ENCODE results near the gene ERBIN. TPM values are rescaled to one million over a fixed set of nuclear protein-coding genes. Genes with fewer than 3 reads are reported as not detected.

Gene ERBIN
- total RNA-seq, 1 experiment from 2014 or later = 47.2 TPM

GRCh38 chr5:65924366-65925043, 1.9 kb upstream of the ERBIN start:
- POLR2A ChIA-PET = interaction anchor here (0.7 kb wide), 2 partner anchors 10 kb away, joined by 4 read pairs; no protein-coding TSS in a partner anchor
- no peaks in the 10 kb centered on the region for H3K9me3 Mint-ChIP-seq (ENCODE audit: unreplicated experiment)
- intact Hi-C loops (cut with micrococcal nuclease; ENCODE audit: unreplicated experiment) = loop anchor here (1.0 kb wide), 1 partner anchor 182 kb away; no protein-coding TSS in a partner anchor

GRCh38 chr5:65925044-65925600, 1.3 kb upstream of the ERBIN start:
- CTCF ChIA-PET = no interaction called here
- H3K9me3 Mint-ChIP-seq (ENCODE audit: unreplicated experiment) = no peaks in the 10 kb centered on the region
- Histone ChIP-seq H3K27me3 (replicated peaks; ENCODE audit: control insufficient read depth, insufficient read depth, low read length) (no peaks in the 10 kb centered on the region), H3K4me3 (ENCODE audit: low read depth, low read length) (peak overlapping the region; percentile 78), H3K9me3 (no peaks in the 10 kb centered on the region), H3K4me1 (peaks cover 47% of the 10 kb centered on the region), H3K36me3 (ENCODE audit: control insufficient read depth, insufficient read depth, low read length) (no peaks in the 10 kb centered on the region)
- POLR2A ChIA-PET = interaction anchor here (0.7 to 1.1 kb wide), 3 partner anchors 10 to 219 kb away, joined by 3 to 5 read pairs (median 4); partner anchors contain the start of gene SREK1
- intact Hi-C loops (cut with micrococcal nuclease; ENCODE audit: unreplicated experiment) = loop anchor here (1.0 kb wide), 1 partner anchor 183 kb away; no protein-coding TSS in a partner anchor
- peak; percentile 67 to 70 for DNase-seq
- peak overlapping the region; percentile 97 for H3K27ac Mint-ChIP-seq (ENCODE audit: unreplicated experiment)
- peaks cover 25% of the 10 kb centered on the region for H3K36me3 Mint-ChIP-seq (ENCODE audit: insufficient read depth, unreplicated experiment)
- TF ChIP-seq CTCF (IDR thresholded peaks at IDR 0.05; ENCODE audit: insufficient read depth in 1 of 2, low read depth in 1 of 2, low read length in 1 of 2, severe bottlenecking in 1 of 2, unreplicated experiment in 1 of 2) = no peak
- no TSS peak for BruUV-seq (replicated peaks)
- peaks cover 26% of the 10 kb centered on the region for H3K4me1 Mint-ChIP-seq (ENCODE audit: low read depth, unreplicated experiment)
- H3K4me3 Mint-ChIP-seq (ENCODE audit: unreplicated experiment) = peak overlapping the region; percentile 84
- H3K27me3 Mint-ChIP-seq (ENCODE audit: insufficient read depth, unreplicated experiment) = no peaks in the 10 kb centered on the region

More at GRCh38 chr5:65924366-65925043, 1.9 kb upstream of the ERBIN start:
- H3K4me1 Mint-ChIP-seq (ENCODE audit: low read depth, unreplicated experiment) = peaks cover 26% of the 10 kb centered on the region
- no peaks in the 10 kb centered on the region for H3K27me3 ChIP-seq (replicated peaks; ENCODE audit: control insufficient read depth, insufficient read depth, low read length)
- TSS peak; percentile 70 for BruUV-seq (replicated peaks)
- H3K4me3 Mint-ChIP-seq (ENCODE audit: unreplicated experiment) = peak overlapping the region; percentile 84
- TF ChIP-seq CTCF (IDR thresholded peaks at IDR 0.05; ENCODE audit: insufficient read depth in 1 of 2, low read depth in 1 of 2, low read length in 1 of 2, severe bottlenecking in 1 of 2, unreplicated experiment in 1 of 2) = no peak
- H3K27me3 Mint-ChIP-seq (ENCODE audit: insufficient read depth, unreplicated experiment) = no peaks in the 10 kb centered on the region
- H3K9me3 ChIP-seq = no peaks in the 10 kb centered on the region
- H3K27ac Mint-ChIP-seq (ENCODE audit: unreplicated experiment) = peak overlapping the region; percentile 97
- peaks cover 20% of the 10 kb centered on the region for H3K36me3 Mint-ChIP-seq (ENCODE audit: insufficient read depth, unreplicated experiment)
- H3K36me3 ChIP-seq (ENCODE audit: control insufficient read depth, insufficient read depth, low read length) = no peaks in the 10 kb centered on the region
- no peak for DNase-seq
- peak overlapping the region; percentile 78 for H3K4me3 ChIP-seq (ENCODE audit: low read depth, low read length)
- CTCF ChIA-PET = no interaction called here
- peaks cover 47% of the 10 kb centered on the region for H3K4me1 ChIP-seq

- peaks cover 31% of the 10 kb centered on the region for H3K36me3 Mint-ChIP-seq (ENCODE audit: insufficient read depth, unreplicated experiment)
- H3K27ac Mint-ChIP-seq (ENCODE audit: unreplicated experiment) = peak overlapping the region; percentile 97
- intact Hi-C loops (cut with micrococcal nuclease; ENCODE audit: unreplicated experiment) = loop anchor here (1.0 to 2.0 kb wide), 3 partner anchors 183 to 219 kb away; partner anchors contain the start of gene SREK1
- peak; percentile 21 to 47 for TF ChIP-seq CTCF (IDR thresholded peaks at IDR 0.05; ENCODE audit: insufficient read depth in 1 of 2, low read depth in 1 of 2, low read length in 1 of 2, severe bottlenecking in 1 of 2, unreplicated experiment in 1 of 2)
- no peaks in the 10 kb centered on the region for H3K27me3 ChIP-seq (replicated peaks; ENCODE audit: control insufficient read depth, insufficient read depth, low read length)
- peaks cover 31% of the 10 kb centered on the region for H3K4me1 Mint-ChIP-seq (ENCODE audit: low read depth, unreplicated experiment)
- H3K27me3 Mint-ChIP-seq (ENCODE audit: insufficient read depth, unreplicated experiment) = no peaks in the 10 kb centered on the region
- no peaks in the 10 kb centered on the region for H3K9me3 Mint-ChIP-seq (ENCODE audit: unreplicated experiment)
- H3K4me1 ChIP-seq = peaks cover 43% of the 10 kb centered on the region
- peak overlapping the region; percentile 98 for H3K4me3 ChIP-seq (ENCODE audit: low read depth, low read length)
- DNase-seq = peak; percentile 91 to 92
- CTCF ChIA-PET = no interaction called here
- no peaks in the 10 kb centered on the region for H3K9me3 ChIP-seq
- no TSS peak for BruUV-seq (replicated peaks)
- POLR2A ChIA-PET = interaction anchor here (0.7 to 1.1 kb wide), 4 partner anchors 28 to 246 kb away, joined by 3 to 11 read pairs (median 4); partner anchors contain the start of gene SREK1
- H3K36me3 ChIP-seq (ENCODE audit: control insufficient read depth, insufficient read depth, low read length) = no peaks in the 10 kb centered on the region
- H3K4me3 Mint-ChIP-seq (ENCODE audit: unreplicated experiment) = peak overlapping the region; percentile 84
Observed at GRCh38 chr5:65925601-65926275, 637 bp upstream of the ERBIN start.

All from Caco-2 (cell line).